Heart left ventricle (tissue), 16 donors: ENCODE data around the gene MSANTD4. TPM values are rescaled to one million over a fixed set of nuclear protein-coding genes. Genes with fewer than 3 reads are reported as not detected.

Experiments
- ATAC-seq, 4 donors: fragments of 200-7000 bp; cut with Tn5 transposase; one replicate each; pipeline ENCODE4 v1.9.1; 2020 to 2022; ENCODE audit warnings: moderate library complexity in 4 of 4, mild to moderate bottlenecking in 3 of 4, moderate number of reproducible peaks in 1 of 4
- DNase-seq, 5 donors: peaks; one replicate each; pipeline ENCODE4 v3.0.0-alpha.2; 2020
- H3K27ac ChIP-seq, 12 donors: fragments of 200-600 bp; sonication (generic) in 4 of 12; one replicate each; pipeline versions ENCODE4 v1.5.0 to v1.8.0; 2016 to 2022; ENCODE audit warnings: mild to moderate bottlenecking in 2 of 12
- H3K27me3 ChIP-seq, 9 donors: fragments of 200-600 bp; sonication (generic) in 2 of 9; one replicate each; pipeline versions ENCODE4 v1.5.1 to v1.8.0; 2016 to 2022; ENCODE audit warnings: mild to moderate bottlenecking in 3 of 9
- H3K36me3 ChIP-seq, 9 donors: fragments of 200-600 bp; sonication (generic) in 2 of 9; one replicate each; pipeline versions ENCODE4 v1.5.0 to v1.8.0; 2018 to 2022; ENCODE audit warnings: mild to moderate bottlenecking in 2 of 9
- H3K4me1 ChIP-seq, 12 donors: fragments of 200-600 bp; sonication (generic) in 4 of 12; one replicate each; pipeline versions ENCODE4 v1.5.0 to v1.8.0; 2016 to 2022; ENCODE audit warnings: mild to moderate bottlenecking in 3 of 12
- H3K4me3 ChIP-seq, 12 donors: fragments of 200-600 bp; sonication (generic) in 4 of 12; one replicate each; pipeline versions ENCODE4 v1.5.0 to v1.8.0; 2017 to 2022; ENCODE audit warnings: mild to moderate bottlenecking in 9 of 12, moderate library complexity in 4 of 12
- H3K9me3 ChIP-seq, 12 donors: fragments of 200-600 bp; sonication (generic) in 4 of 12; one replicate each; pipeline versions ENCODE4 v1.5.0 to v1.8.0; 2016 to 2022; ENCODE audit warnings: mild to moderate bottlenecking in 1 of 12
- CTCF ChIP-seq, 12 donors: fragments of 200-600 bp; sonication (generic) in 4 of 12; IDR thresholded peaks; one replicate each; pipeline versions ENCODE4 v1.5.0 to v1.8.0; 2018 to 2022; ENCODE audit warnings: antibody characterized with exemption in 12 of 12, mild to moderate bottlenecking in 5 of 12
- POLR2A ChIP-seq, 2 donors: fragments of 450-650 bp; IDR thresholded peaks; one replicate each; pipeline ENCODE4 v1.6.1; 2017; ENCODE audit warnings: antibody characterized with exemption in 2 of 2, mild to moderate bottlenecking in 2 of 2, moderate library complexity in 2 of 2
- WGBS, 4 donors: extraction: QIAGEN DNeasy Blood & Tissue Kit in 2 of 4; methylation state at CpG; one replicate each; pipeline versions ENCODE4 v1.1.5 to v1.1.7; 2013 to 2018; 5-methylcytosine and 5-hydroxymethylcytosine counted together
- intact Hi-C, 10 donors: fragments of 100-400 bp; cut with DNase I; formaldehyde crosslinking; loops; one replicate each; pipeline versions ENCODE4 v1.11.1 to v1.14.2; 2022
- polyA plus RNA-seq, 2 donors: library from polyadenylated mRNA; stranded (reverse); fragments of 200-250 nt; gene quantifications; one replicate each; pipeline ENCODE4 v1.2.3, GENCODE V29; 2013
- total RNA-seq, 9 donors: library from RNA; depleted of rRNA in 2 of 9; stranded (reverse); fragments of >200 nt in 2 of 9; fragmentation: NEBNext Ultra II Directional in 3 of 9; extraction: Animal tissue kit (Norgen Biotek cat#: 25700) in 3 of 9; gene quantifications; one replicate each; pipeline versions ENCODE4 v1.1.0 to v1.2.4, GENCODE V29; 2016 to 2023
- donor health status: ischemic (EF 13 %, LVEDD 7.1; RV severe dilation, severe dysfunction).
- donor health status: healthy with polysubstance abuse.
- donor health status: DM: no; HTN: yes; CAD: no.
- donor health status: DM: no; HTN: no; CAD: no.
- donor health status: ischemic (EF 25% LVEDD 6.9; RV normal size, moderate dysfunction).
- donor health status: ischemic (EF 25% LVEDD 5.7; RV mildly dilated, moderate dysfunction).
- donor health status: healthy.
- donor health status: DM: yes; HTN: yes; CAD: no.
- donor health status: ischemic (EF 35%, LVEDD 5.7; RV mildly dilated, moderate dysfunction).
- donor health status: nonischemic (EF 11% LVEDD 7.7; RV severe dilation, severe dysfunction).
- donor health status: DM: yes; HTN: yes; CAD: no.
- donor health status: PGD.
- donor health status: ischemic (EF 29% LVEDD 5.4; RV normal size, mild dysfunction).
- donor health status: nonischemic (EF 23%, LVEDD 6.1; RV moderate dilation, normal function).

Gene MSANTD4
- total and polyA plus RNA-seq, 11 donors: 7.3 to 28.7 (median 19.7) TPM

- Histone ChIP-seq H3K27ac (peak overlapping the region; percentile 21 to 90 (median 81)), H3K9me3 (no peaks in the 10 kb centered on the region), H3K4me3 (peak overlapping the region; percentile 66 to 96 (median 80)), H3K4me1 (peaks cover 0 to 50% (median 30%) of the 10 kb centered on the region in 12 donors), H3K36me3 (no peaks in the 10 kb centered on the region), H3K27me3 (no peaks in the 10 kb centered on the region)
- ATAC-seq: peak in 1 of 4 donors; percentile 2
- intact Hi-C loops: loop anchor here in 4 of 10 donors (2.0 to 5.0 kb wide), 3 partner anchors 46 to 56 kb away; partner anchors contain the start of genes AASDHPPT (in 3 of the 4) and KBTBD3 (in 3 of the 4)
- TF ChIP-seq CTCF (IDR thresholded peaks at IDR 0.05): no peak
- TF ChIP-seq POLR2A (IDR thresholded peaks at IDR 0.05): no peak
- DNase-seq: no peak
- WGBS, 4 donors: 16 to 19% (median 18%) methylated on average over 14 to 18 of the region's 18 CpGs
Observed at GRCh38 chr11:106021181-106021966, 666 bp downstream of the MSANTD4 start.

- Histone ChIP-seq H3K4me3 (no peak overlapping the region), H3K27me3 (no peaks in the 10 kb centered on the region), H3K4me1 (peaks cover 0 to 61% (median 39%) of the 10 kb centered on the region in 12 donors), H3K27ac (no peak overlapping the region), H3K36me3 (no peaks in the 10 kb centered on the region), H3K9me3 (no peaks in the 10 kb centered on the region)
- intact Hi-C loops: no loop called here
- ATAC-seq (no peak), DNase-seq (no peak)
- TF ChIP-seq POLR2A (IDR thresholded peaks at IDR 0.05) (no peak), CTCF (IDR thresholded peaks at IDR 0.05) (no peak)
- WGBS, 4 donors: 75 to 84% (median 83%) methylated on average over 2 of the region's 2 CpGs
Observed at GRCh38 chr11:106017093-106017492, 4.9 kb downstream of the MSANTD4 start.

- Histone ChIP-seq H3K27ac (no peak overlapping the region), H3K4me1 (peaks cover 0 to 57% (median 26%) of the 10 kb centered on the region in 12 donors), H3K4me3 (no peak overlapping the region), H3K36me3 (peaks cover 0 to 14% (median 8%) of the 10 kb centered on the region in 9 donors), H3K27me3 (no peaks in the 10 kb centered on the region), H3K9me3 (no peaks in the 10 kb centered on the region)
- ATAC-seq (no peak), DNase-seq (no peak)
- TF ChIP-seq CTCF (IDR thresholded peaks at IDR 0.05) (no peak), POLR2A (IDR thresholded peaks at IDR 0.05) (no peak)
- intact Hi-C loops: no loop called here
- WGBS, 4 donors: 75 to 90% (median 77%) methylated on average over 2 of the region's 2 CpGs
Observed at GRCh38 chr11:106015066-106015465, 7.0 kb downstream of the MSANTD4 start.

DNA sequence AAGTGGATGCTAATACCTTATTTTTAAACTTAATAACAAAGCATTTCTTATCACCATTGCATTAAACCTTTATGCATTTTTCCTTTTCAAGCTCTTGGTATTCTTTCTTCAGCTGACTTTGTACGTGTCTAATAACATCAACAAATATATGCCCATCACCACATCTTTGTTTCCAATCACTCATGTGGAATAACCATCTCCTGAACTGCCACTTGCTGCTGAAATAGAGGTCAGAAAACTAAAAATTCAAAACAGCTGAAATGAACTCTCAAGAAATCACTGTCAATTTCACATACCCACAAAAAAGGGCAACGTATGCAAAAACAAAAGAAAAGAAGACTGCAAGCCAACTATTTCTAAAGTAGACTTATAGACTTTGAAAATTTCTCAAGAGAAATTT, 7.4 kb downstream of the MSANTD4 start:
- DNase-seq (no peak), ATAC-seq (no peak)
- 75 to 87% (median 82%) methylated on average over 2 of the region's 2 CpGs for WGBS, 4 donors
- Histone ChIP-seq H3K4me1 (peaks cover 0 to 52% (median 22%) of the 10 kb centered on the region in 12 donors), H3K4me3 (no peak overlapping the region), H3K27me3 (no peaks in the 10 kb centered on the region), H3K27ac (no peak overlapping the region), H3K36me3 (peaks cover 0 to 18% (median 12%) of the 10 kb centered on the region in 9 donors), H3K9me3 (no peaks in the 10 kb centered on the region)
- no peak for TF ChIP-seq POLR2A (IDR thresholded peaks at IDR 0.05)
- no peak for TF ChIP-seq CTCF (IDR thresholded peaks at IDR 0.05)
- intact Hi-C loops: no loop called here
